ENCODE data around the gene UBE3B.

DNA sequence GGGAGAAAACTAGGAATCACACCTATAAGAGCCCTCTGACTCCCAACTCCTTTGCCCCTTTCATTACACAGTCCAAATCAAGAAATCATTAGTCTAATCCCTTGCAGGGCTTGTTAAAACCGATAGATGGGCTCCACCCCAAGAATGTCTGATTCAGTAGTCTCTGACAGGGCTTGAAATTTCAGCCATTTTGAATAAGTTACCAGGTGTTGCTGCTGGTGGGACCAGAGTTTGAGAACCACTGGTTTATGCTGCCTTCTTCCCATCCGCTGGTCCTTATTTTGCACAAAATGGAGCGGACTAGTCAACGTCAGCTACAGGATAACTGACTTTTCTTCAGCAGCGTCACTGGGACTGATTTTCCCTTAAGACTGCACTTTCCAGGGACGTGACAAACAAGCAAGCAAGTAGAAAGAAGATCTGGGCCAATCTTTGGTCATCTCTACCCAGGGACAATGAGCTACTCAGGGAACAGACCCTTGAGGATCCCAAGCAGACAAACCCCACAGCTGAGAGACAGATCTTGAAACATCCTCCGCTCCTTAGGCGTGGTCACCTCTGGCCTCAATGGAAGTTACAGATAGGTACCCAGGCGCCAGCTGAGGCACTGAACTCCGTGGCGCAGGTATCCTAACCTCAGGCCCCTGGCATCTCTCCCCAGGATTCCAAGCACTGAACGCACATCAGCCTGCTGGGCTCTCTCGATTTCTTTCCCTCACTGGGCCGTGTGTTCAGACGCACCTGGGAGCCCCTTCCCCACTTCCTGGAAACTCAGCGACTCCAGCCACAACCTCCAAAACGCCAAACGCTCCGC lies 1.2 kb upstream of the UBE3B start:
- no peak for TF ChIP-seq POLR2A (IDR thresholded peaks at IDR 0.05)
- TF ChIP-seq EP300 (IDR thresholded peaks at IDR 0.05) = no peak
- TF ChIP-seq, protein P1, sequence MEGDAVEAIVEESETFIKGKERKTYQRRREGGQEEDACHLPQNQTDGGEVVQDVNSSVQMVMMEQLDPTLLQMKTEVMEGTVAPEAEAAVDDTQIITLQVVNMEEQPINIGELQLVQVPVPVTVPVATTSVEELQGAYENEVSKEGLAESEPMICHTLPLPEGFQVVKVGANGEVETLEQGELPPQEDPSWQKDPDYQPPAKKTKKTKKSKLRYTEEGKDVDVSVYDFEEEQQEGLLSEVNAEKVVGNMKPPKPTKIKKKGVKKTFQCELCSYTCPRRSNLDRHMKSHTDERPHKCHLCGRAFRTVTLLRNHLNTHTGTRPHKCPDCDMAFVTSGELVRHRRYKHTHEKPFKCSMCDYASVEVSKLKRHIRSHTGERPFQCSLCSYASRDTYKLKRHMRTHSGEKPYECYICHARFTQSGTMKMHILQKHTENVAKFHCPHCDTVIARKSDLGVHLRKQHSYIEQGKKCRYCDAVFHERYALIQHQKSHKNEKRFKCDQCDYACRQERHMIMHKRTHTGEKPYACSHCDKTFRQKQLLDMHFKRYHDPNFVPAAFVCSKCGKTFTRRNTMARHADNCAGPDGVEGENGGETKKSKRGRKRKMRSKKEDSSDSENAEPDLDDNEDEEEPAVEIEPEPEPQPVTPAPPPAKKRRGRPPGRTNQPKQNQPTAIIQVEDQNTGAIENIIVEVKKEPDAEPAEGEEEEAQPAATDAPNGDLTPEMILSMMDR (IDR thresholded peaks at IDR 0.05) = no peak
